Inflammatory macrophage treated with lipopolysaccharide for 1 hour (primary cell): ENCODE results near the gene PAFAH2.

Experiments used
- DNase-seq, 2 donors: peaks; one replicate each; pipeline ENCODE4 v3.0.0-alpha.2; 2020 to 2022

The PAFAH2 gene

GRCh38 chr1:25997828-25998761, at the start of gene PAFAH2:
TSS of gene PAFAH2 (minus strand) at chr1:25998063. CDS start at chr1:25990816, 7,247 bp downstream.
- DNase-seq, result peak; percentile 99 to 100

GRCh38 chr1:26047278-26047874, 49.5 kb upstream of the PAFAH2 start:
- no peak for DNase-seq

- no peak for DNase-seq
Observed at GRCh38 chr1:26046246-26047095, 48.6 kb upstream of the PAFAH2 start.

GRCh38 chr1:26045722-26046245, 47.9 kb upstream of the PAFAH2 start, which contains the start of gene SLC30A2:
TSS of gene SLC30A2 (minus strand) at chr1:26046118. CDS start at chr1:26045896, 222 bp downstream.
- DNase-seq, result no peak

GRCh38 chr1:26044971-26045721, 47.3 kb upstream of the PAFAH2 start:
- DNase-seq, result no peak

- DNase-seq, result no peak
Observed at GRCh38 chr1:26044414-26044813, 46.6 kb upstream of the PAFAH2 start.

GRCh38 chr1:26043765-26044164, 45.9 kb upstream of the PAFAH2 start:
- no peak for DNase-seq

- no peak for DNase-seq
Observed at GRCh38 chr1:26041978-26042377, 44.1 kb upstream of the PAFAH2 start.

- DNase-seq, result no peak
Observed at GRCh38 chr1:26041401-26041800, 43.5 kb upstream of the PAFAH2 start.

GRCh38 chr1:26038904-26039303, 41.0 kb upstream of the PAFAH2 start:
- DNase-seq, result no peak

- no peak for DNase-seq
Observed at GRCh38 chr1:26038477-26038876, 40.6 kb upstream of the PAFAH2 start.

- no peak for DNase-seq
Observed at GRCh38 chr1:26037904-26038303, 40.0 kb upstream of the PAFAH2 start.

GRCh38 chr1:26036756-26037281, 39.0 kb upstream of the PAFAH2 start:
- DNase-seq, result no peak

GRCh38 chr1:26035959-26036755, 38.3 kb upstream of the PAFAH2 start:
- DNase-seq, result peak; percentile 41 to 91

- DNase-seq, result peak; percentile 85 to 93
Observed at GRCh38 chr1:26035203-26035958, 37.5 kb upstream of the PAFAH2 start.

GRCh38 chr1:26034504-26035202, 36.8 kb upstream of the PAFAH2 start:
- DNase-seq, result no peak

GRCh38 chr1:26032656-26033357, 34.9 kb upstream of the PAFAH2 start:
- DNase-seq, result peak; percentile 66 to 86

- DNase-seq, result no peak
Observed at GRCh38 chr1:26031611-26032220, 33.9 kb upstream of the PAFAH2 start.
